HG03108 (cell line): ENCODE data around the gene TMEM132D.

Source experiments
- ATAC-seq: cut with Tn5 transposase; IDR thresholded peaks from one replicate; pipeline ENCODE4 v1.9.1; 2021; ENCODE audit warnings: moderate library complexity; ENCODE audit not compliant: unreplicated experiment

Gene TMEM132D

DNA sequence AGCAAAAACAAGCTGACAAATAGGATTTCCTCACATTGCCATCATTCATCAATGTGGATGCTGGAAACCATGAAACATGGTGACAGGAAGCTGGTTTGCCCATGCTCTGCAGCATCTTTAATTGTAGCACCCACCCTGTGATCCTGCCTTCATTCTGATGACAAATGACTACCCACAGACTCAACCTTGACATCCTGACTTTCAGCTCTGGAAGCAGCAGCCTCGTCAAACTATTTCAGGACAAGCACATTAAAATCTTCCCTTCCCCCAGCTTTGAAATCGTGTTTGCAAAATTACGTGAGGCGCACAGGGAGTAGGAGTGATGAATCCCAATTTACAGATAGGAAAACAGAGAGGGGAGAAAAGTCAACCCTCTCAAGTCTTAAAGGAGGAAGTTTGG is 765.0 kb downstream of the TMEM132D start:
- ATAC-seq = no peak

DNA sequence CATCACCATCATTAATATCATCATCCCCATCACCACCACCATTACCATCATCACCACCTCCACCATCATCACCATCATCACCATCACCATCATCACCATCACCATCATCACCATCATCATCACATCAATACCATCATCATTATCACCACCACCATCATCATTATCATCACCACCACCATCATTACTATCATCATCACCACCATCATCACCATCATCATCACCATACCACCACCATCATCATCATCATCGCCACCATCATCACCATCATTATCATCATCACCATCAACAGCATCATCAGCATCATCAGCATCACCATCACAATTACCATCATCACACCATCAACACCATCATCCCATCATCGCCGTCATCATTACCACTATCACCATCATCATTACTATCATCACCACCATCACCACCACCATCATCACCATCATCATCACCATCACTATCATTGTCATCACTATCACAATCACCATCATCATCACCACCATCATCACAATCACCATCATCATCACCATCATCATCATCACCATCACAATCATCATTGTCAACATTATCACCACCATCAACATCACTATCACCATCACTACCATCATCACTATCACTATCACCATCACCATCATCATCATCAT is 767.0 kb downstream of the TMEM132D start:
- ATAC-seq = no peak

- no peak for ATAC-seq
These were observed 776.1 kb downstream of the TMEM132D start for GRCh38 chr12:129127771-129128170.

- no peak for ATAC-seq
These were observed 776.6 kb downstream of the TMEM132D start for GRCh38 chr12:129127211-129127610.

GRCh38 chr12:129119537-129119936 is 784.3 kb downstream of the TMEM132D start:
- ATAC-seq = no peak

- ATAC-seq = no peak
These were observed 788.3 kb downstream of the TMEM132D start for GRCh38 chr12:129115558-129115957.

DNA sequence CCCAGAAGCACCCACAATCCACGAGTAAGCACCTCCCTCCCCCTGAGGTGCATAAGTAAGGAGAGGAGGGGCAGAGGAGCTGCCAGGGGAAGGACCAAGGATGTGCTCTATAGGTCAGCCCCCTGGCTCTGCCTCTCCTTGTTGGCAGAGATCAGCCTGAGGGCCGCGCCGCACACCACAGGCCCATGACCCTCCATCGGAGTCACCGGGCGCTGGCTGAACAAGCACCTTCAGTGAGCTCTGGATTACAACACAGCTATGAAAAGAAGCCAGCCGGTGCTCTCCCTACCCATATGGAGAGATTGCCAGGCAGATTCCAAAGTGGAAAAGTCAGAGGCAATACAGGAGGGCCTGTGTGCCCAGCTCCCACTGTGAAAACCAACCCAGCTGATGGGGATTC is 793.2 kb downstream of the TMEM132D start:
- ATAC-seq = no peak

DNA sequence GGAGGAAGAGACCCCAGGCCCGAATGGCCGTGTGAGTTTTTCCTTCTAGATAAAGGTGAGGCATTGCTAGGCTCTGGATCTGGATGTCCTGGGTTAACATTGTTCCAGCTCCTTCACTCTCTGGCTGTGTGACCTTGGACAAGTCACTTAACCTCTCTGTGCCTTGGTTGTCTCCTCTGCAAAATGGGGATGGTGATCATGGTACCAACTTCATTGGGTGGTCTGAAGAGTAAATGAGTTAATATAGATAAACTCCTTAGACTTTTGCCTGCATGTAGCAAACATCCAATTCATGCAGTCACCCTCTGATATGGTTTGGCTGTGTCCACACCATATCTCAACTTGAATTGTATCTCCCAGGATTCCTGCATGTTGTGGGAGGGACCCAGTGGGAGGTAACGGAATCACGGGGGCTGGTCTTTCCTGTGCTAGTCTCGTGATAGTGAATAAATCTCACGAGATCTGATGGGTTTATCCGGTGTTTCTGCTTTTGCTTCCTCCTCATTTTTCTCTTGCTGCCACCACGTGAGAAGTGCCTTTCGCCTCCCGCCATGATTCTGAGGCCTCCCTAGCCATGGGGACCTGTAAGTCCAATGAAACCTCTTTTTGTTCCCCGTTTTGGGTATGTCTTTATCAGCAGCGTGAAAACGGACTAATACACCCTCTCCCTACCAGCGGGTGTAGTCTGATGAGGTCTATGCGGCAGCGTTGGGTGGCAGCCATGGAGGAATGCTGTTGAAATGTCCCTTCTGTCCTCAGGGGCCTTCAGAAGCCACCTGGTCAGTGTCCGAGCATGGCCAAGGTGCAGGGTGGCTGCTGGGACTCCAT is 794.4 kb downstream of the TMEM132D start:
- ATAC-seq = no peak

DNA sequence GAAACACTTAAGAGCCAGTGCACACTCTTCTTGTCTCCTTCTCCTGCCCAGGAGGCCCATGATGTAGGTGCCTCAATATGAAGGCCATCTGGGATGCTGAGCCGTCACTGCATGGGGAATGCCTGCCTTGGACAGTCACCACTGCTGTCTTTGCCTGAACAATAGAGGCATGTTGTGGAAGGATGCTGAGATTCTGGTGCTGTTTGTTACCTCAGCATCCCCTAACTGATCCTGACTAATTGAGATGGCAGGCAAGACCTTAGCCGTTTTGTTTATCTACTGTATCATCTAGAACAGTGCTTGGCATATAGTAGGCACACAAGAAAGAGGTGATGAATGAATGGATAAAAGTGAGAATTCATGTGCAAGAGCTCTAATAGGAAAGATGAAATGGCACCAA is 797.1 kb downstream of the TMEM132D start:
- no peak for ATAC-seq

DNA sequence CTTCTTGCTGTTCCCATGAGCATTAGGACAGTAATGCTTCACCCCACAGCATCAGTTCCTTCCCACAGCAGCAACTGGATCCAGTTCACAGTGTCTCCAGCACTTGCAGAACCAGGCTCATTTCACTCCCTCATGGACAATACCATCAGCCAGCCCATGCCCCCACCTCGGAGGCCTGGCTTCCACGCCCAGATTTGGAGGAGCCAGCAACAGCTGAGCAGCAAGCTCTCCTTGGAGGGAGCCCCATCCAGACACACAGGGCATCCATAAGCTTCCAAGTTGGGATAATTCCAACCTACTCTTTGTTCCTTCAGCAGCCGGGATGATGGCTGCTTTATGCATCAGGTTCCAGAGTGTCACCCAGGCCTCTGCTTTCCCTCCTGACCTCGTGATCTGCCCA is 800.6 kb downstream of the TMEM132D start:
- no peak for ATAC-seq

GRCh38 chr12:129102233-129102632 is 801.6 kb downstream of the TMEM132D start:
- ATAC-seq = no peak

GRCh38 chr12:129101816-129102215 is 802.0 kb downstream of the TMEM132D start:
- ATAC-seq = no peak

- ATAC-seq = no peak
These were observed 802.4 kb downstream of the TMEM132D start for GRCh38 chr12:129101404-129101803.

DNA sequence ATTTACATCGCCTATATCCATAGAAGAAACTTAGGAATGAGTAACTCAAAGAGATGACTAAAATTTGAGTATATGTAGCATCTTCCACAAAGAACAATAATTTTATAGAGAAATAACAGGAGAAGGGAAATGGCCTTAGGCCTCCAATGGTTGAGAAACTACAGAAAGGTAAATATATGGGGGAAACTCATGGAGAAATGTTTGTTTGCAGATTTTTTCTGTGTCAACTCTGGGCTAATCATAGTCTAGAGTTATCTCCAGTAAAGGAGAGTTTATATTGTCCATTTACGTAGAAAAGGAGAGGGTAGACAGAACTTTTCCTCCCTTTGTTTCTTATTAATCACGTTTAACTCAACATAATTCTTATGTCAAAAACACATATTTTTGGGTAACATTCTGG is 806.4 kb downstream of the TMEM132D start:
- no peak for ATAC-seq

DNA sequence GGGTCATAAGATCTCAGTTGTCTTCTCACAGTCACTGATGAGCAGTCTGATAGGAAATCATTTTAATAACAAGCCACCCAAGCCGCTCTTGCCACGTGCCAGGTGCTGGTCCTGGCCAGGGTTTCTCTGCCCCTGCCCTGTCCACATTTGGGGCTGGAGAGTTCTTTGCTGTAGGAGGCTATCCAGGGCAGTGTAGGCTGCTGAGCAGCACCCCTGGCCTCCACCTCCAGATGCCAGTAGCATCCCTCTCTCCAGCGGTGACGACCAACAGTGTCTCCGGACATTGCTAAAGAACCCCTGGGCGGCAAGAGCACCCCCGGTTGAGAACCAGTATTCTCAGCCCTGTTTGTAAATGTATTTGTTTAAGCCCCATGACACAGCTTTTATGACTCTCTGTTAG is 806.9 kb downstream of the TMEM132D start:
- no peak for ATAC-seq

GRCh38 chr12:129096184-129096583 is 807.6 kb downstream of the TMEM132D start:
- no peak for ATAC-seq

- no peak for ATAC-seq
These were observed 814.2 kb downstream of the TMEM132D start for GRCh38 chr12:129089576-129089975.

- ATAC-seq = no peak
These were observed 818.7 kb downstream of the TMEM132D start for GRCh38 chr12:129084875-129085826.

GRCh38 chr12:129083121-129083840 is 820.5 kb downstream of the TMEM132D start:
- ATAC-seq = no peak

GRCh38 chr12:129082441-129082840 is 821.4 kb downstream of the TMEM132D start:
- ATAC-seq = no peak

DNA sequence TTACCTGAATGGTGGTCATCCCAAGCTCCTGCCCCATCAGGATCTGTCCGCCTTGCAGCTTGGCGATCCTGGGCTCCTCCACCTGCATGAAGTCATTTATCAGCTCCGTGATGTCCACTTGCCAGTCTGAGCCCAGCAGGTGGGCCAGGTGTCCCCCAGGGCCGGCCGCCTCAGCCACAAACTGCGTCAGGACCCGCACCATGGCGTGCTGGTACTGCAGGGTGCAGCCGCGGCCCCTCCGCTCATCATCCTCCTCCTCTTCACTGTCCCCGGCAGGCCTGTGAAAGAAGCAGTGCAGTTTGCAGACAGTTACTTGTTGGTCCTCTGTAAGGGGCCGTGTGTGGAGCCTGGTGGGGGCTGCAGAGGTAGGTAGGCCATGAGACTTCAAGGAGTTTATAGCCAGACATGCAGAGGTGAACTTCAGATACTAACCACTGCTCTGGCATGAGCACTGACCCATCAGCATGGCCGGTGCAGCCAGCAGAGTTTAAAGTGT is 822.0 kb downstream of the TMEM132D start:
- ATAC-seq = no peak
